NCI-H1436 (cell line): ENCODE data around the gene FGD4.

ENCODE experiments used
- DNase-seq: peaks from one replicate; lab custom pipeline; 2025; lab: John Stamatoyannopoulos, UW

The FGD4 gene

GRCh38 chr12:32407795-32408194, 8.4 kb downstream of the FGD4 start:
- no peak for DNase-seq

- DNase-seq: no peak
These were observed 14.1 kb downstream of the FGD4 start for GRCh38 chr12:32413412-32413811.

- no peak for DNase-seq
These were observed 18.9 kb downstream of the FGD4 start for GRCh38 chr12:32418221-32418620.

GRCh38 chr12:32418903-32419519, 19.7 kb downstream of the FGD4 start:
- no peak for DNase-seq

GRCh38 chr12:32419520-32419960, 20.2 kb downstream of the FGD4 start:
- no peak for DNase-seq

- DNase-seq: no peak
These were observed 21.0 kb downstream of the FGD4 start for GRCh38 chr12:32420356-32420755.

GRCh38 chr12:32423559-32423958, 24.2 kb downstream of the FGD4 start:
- no peak for DNase-seq

GRCh38 chr12:32431025-32431424, 31.7 kb downstream of the FGD4 start:
- no peak for DNase-seq

- no peak for DNase-seq
These were observed 36.8 kb downstream of the FGD4 start for GRCh38 chr12:32435921-32436705.

GRCh38 chr12:32437095-32437515, 37.7 kb downstream of the FGD4 start:
- DNase-seq: no peak

GRCh38 chr12:32440120-32440865, 40.9 kb downstream of the FGD4 start:
- DNase-seq: no peak

GRCh38 chr12:32443491-32443890, 44.1 kb downstream of the FGD4 start:
- DNase-seq: no peak

GRCh38 chr12:32444895-32445294, 45.5 kb downstream of the FGD4 start:
- DNase-seq: no peak

- no peak for DNase-seq
These were observed 46.0 kb downstream of the FGD4 start for GRCh38 chr12:32445356-32445755.

GRCh38 chr12:32446316-32447119, 47.2 kb downstream of the FGD4 start:
- DNase-seq: no peak

GRCh38 chr12:32448586-32448985, 49.2 kb downstream of the FGD4 start:
- DNase-seq: no peak

GRCh38 chr12:32450363-32450762, 51.0 kb downstream of the FGD4 start:
- DNase-seq: no peak

GRCh38 chr12:32450768-32451167, 51.4 kb downstream of the FGD4 start:
- no peak for DNase-seq

- no peak for DNase-seq
These were observed 52.5 kb downstream of the FGD4 start for GRCh38 chr12:32451816-32452215.

- DNase-seq: no peak
These were observed 54.7 kb downstream of the FGD4 start for GRCh38 chr12:32454075-32454474.

GRCh38 chr12:32454866-32455265, 55.5 kb downstream of the FGD4 start:
- no peak for DNase-seq

- peak; percentile 64 for DNase-seq
These were observed 56.3 kb downstream of the FGD4 start for GRCh38 chr12:32455607-32456071.
